ENCODE data around the gene GTF2A1.
A peak's percentile ranks its signal among the peaks of the same experiment; 100 is the strongest.
"Not testable (repeated sequence)": the region's sequence is repeated elsewhere in the genome, so short reads cannot be mapped to it uniquely, and the experiment has no call there.

The GTF2A1 gene

DNA sequence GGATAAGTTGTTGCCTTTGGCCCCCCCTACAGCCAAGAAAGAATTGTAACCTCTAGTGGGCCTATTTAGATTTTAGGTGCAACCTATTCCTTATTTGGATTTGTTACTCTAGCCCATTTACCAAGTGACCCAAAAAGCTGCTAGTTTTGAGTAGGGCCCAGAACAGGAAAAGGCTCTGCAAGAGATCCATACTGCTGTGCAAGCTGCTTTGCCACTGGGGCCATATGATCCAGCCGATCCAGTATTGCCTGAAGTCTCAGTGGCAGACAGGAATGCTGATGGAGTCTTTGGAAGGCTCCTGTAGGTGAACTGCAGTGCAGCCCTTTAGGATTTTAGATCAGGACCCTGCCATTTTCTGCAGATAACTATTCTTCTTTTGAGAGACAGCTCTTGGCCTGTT is 12.9 kb upstream of the GTF2A1 start:
- FAIRE-seq = no peak
- no peak for DNase-seq (ENCODE audit: insufficient read length, low spot score)

- no peak for DNase-seq (ENCODE audit: insufficient read length, low spot score)
- FAIRE-seq = no peak
These were observed 10.8 kb upstream of the GTF2A1 start for GRCh38 chr14:81231540-81231939.

GRCh38 chr14:81224222-81224621 is 3.5 kb upstream of the GTF2A1 start:
- FAIRE-seq (no peak), DNase-seq (ENCODE audit: insufficient read length, low spot score) (no peak)

- not testable (repeated sequence) for DNase-seq (ENCODE audit: insufficient read length, low spot score); FAIRE-seq
These were observed 3.0 kb upstream of the GTF2A1 start for GRCh38 chr14:81223788-81224187.

DNA sequence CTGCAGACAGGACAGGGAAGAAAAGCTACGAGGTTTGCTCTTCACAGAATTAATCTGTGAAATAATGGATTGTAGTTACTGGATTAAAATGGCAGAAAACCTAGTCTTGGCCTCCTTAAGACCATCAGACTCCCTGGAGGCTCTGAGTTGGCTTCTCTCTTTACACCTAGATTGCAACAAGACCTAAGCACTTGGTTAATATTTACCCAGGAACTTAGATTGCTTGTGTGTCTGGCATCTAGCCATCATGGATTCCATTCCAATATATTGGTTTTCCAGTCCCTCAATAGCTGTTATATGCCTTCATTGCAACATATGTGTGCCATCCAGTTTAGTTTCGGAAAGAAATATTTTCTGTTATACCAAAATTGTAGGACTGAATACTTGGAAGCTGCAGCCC is 1.9 kb upstream of the GTF2A1 start:
- DNase-seq (ENCODE audit: insufficient read length, low spot score) = no peak
- FAIRE-seq = no peak

GRCh38 chr14:81222126-81222525 is 1.4 kb upstream of the GTF2A1 start:
- DNase-seq (ENCODE audit: insufficient read length, low spot score) (no peak), FAIRE-seq (no peak)

DNA sequence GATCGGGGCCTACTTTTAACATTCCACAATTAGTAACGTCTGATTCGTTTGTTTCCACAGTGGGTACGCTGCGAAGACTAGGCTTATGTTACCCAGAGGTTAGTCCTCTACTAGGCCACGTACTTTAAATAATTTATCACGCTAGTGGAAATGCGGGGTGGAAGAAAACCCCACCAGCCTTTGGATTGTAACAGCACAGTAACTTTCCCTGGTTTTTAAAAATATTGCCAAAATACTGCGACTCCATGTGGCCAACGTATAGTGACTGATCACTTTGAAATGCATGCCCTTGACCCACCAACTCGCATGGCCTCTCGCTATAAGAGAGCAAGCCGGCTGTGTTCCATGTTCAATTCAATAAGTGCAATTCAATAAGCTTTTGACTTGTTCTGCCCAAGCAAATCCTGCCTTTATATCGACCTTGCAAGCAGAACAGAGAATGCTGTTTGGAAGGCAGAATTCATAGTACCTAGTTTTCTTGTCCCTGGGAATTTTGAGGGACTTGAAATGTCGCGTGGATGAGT is 882 bp upstream of the GTF2A1 start:
- FAIRE-seq = peak; percentile 83
- DNase-seq (ENCODE audit: insufficient read length, low spot score) = no peak

GRCh38 chr14:81220580-81220829 is 254 bp downstream of the GTF2A1 start:
- DNase-seq (ENCODE audit: insufficient read length, low spot score) (no peak), FAIRE-seq (no peak)

GRCh38 chr14:81219759-81220579 is 790 bp downstream of the GTF2A1 start:
- FAIRE-seq = no peak
- peak; percentile 9 for DNase-seq (ENCODE audit: insufficient read length, low spot score)

DNA sequence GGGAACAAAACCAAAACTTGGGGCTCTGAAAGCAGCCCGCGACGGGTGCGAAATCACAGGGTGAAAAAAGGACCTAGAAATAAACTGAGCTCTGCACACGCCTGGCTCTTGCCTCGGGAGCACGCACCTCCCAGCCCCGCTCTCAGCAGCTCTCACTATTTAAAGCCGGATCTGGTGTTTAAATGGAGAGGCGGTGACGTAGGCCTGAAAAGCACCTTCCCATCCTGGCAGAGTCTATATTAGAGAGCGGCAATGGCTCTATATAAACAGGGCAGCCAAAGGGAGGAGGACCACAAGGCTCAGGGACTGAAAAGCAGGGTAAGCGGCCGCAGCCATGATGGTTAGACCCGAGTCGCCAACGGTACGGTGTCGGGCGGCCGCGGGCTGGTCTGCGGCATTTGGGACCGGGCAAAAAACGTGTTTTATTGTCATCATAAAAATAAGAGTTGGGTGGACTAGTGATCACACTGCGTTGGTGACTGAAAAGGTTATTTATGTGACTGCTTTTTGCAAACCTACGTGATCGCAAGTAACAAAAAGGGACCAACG is 1.5 kb downstream of the GTF2A1 start:
- FAIRE-seq = peak; percentile 97
- DNase-seq (ENCODE audit: insufficient read length, low spot score) = peak; percentile 59

DNA sequence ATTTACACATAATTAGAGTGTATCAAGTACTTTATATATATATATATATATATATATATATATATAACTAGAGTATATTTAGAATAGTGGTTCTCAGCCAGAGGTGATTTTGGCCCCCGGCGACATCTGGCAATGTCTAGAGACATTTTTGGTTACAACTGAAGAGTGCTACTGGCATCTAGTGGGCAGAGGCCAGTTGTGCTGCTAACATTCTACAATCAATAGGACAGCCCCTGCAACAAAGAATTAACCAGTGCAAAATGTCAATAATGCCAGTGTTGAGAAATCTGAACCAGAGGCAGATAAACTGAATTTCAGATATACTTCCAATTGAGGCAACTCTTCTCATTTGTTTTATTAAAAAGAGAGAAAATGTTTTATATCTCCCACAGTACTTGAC is 8.9 kb downstream of the GTF2A1 start:
- DNase-seq (ENCODE audit: insufficient read length, low spot score) (no peak), FAIRE-seq (no peak)

DNA sequence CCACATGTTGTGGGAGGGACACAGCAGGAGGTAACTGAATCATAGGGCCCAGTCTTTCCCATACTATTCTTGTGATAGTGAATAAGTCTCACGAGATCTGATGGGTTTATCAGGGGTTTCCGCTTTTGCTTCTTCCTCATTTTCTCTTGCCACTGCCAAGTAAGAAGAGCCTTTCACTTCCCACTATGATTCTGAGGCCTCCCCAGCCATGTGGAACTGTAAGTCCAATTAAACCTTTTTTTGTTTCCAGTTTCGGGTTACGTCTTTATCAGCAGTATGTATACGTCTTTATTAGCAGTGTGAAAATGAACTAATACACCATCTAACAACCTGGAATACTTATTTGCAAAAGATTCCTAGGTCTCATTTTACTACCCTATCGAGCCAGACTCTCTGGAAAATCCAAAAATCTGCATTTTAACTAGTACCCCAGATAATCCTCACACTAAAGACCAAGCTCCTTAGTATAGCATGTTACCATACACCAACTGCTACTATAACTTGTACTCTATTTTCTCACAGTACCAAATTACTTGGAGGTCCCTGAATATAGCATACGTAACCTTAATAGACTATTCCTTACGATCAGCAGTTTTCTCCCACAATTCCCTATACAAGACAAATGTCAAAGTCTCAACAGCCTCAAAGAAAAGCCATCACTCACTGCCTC is 11.5 kb downstream of the GTF2A1 start:
- no peak for FAIRE-seq

GRCh38 chr14:81208489-81208888 is 12.3 kb downstream of the GTF2A1 start:
- no peak for DNase-seq (ENCODE audit: insufficient read length, low spot score)
- no peak for FAIRE-seq

More for the DNA sequence above, 11.5 kb downstream of the GTF2A1 start:
- DNase-seq (ENCODE audit: insufficient read length, low spot score) = no peak

GRCh38 chr14:81206115-81206514 is 14.6 kb downstream of the GTF2A1 start:
- FAIRE-seq (no peak), DNase-seq (ENCODE audit: insufficient read length, low spot score) (no peak)

GRCh38 chr14:81205639-81206038 is 15.1 kb downstream of the GTF2A1 start:
- FAIRE-seq = no peak

DNA sequence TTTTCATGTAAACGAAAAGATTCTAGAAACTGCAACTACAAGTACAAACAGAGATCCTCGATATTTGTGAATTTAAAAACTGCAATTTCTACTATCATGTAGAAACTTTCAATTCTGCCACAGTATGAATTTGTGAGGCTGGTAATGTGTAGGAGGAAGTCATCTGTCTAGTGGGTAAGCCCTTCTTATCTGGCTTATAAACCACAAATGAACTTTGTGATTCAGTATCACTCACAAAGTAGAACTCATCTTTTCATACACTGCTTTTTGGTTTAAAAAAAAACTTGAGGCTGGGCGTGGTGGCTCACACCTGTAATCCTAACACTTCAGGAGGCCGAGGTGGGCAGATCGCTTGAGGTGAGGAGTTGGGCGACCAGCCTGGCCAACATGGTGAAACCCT is 20.7 kb downstream of the GTF2A1 start:
- DNase-seq (ENCODE audit: insufficient read length, low spot score) (no peak), FAIRE-seq (no peak)

More at GRCh38 chr14:81205639-81206038, 15.1 kb downstream of the GTF2A1 start:
- DNase-seq (ENCODE audit: insufficient read length, low spot score) = no peak

DNA sequence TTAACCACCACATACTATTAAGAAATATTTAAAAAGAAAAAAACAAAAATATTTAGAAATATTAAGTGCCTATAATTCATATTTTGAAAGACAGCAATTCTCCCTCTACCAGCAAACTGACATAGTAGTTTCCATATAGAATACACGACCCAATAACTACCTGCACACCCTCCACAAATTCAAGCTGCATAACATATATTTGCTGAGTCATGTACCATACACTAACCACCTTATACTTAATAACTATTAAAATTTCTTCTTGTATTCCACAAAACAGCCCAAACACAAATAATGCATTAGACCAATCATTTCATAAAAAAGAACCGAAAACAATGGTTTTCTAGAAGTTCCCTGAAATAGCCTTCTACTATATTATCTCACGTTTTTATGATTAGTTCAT is 21.7 kb downstream of the GTF2A1 start:
- FAIRE-seq = no peak
- DNase-seq (ENCODE audit: insufficient read length, low spot score) = no peak

- DNase-seq (ENCODE audit: insufficient read length, low spot score) (no peak), FAIRE-seq (no peak)
These were observed 22.1 kb downstream of the GTF2A1 start for GRCh38 chr14:81198651-81199050.

- FAIRE-seq (peak; percentile 31), DNase-seq (ENCODE audit: insufficient read length, low spot score) (no peak)
These were observed 26.7 kb downstream of the GTF2A1 start for GRCh38 chr14:81193924-81194633.

- DNase-seq (ENCODE audit: insufficient read length, low spot score) (no peak), FAIRE-seq (no peak)
These were observed 28.2 kb downstream of the GTF2A1 start for GRCh38 chr14:81192594-81192993.

- FAIRE-seq (peak; percentile 78), DNase-seq (ENCODE audit: insufficient read length, low spot score) (no peak)
These were observed 32.8 kb downstream of the GTF2A1 start for GRCh38 chr14:81187832-81188522.
